Suprapubic skin (tissue), 3 donors: ENCODE results near the gene FAR2.

Source experiments
- CTCF ChIP-seq, 2 donors: fragments of 200-600 bp in 1 of 2; fragments of 450-650 bp in 1 of 2; sonication (generic) in 1 of 2; IDR thresholded peaks; one replicate each; pipeline ENCODE4 v1.5.1; 2016 to 2019; ENCODE audit warnings: antibody characterized with exemption in 2 of 2, mild to moderate bottlenecking in 1 of 2, moderate library complexity in 1 of 2
- POLR2A ChIP-seq, 2 donors: fragments of 450-650 bp; IDR thresholded peaks; one replicate each; pipeline ENCODE4 v1.6.1; 2017; ENCODE audit warnings: antibody characterized with exemption in 2 of 2, mild to moderate bottlenecking in 2 of 2, moderate library complexity in 2 of 2

DNA sequence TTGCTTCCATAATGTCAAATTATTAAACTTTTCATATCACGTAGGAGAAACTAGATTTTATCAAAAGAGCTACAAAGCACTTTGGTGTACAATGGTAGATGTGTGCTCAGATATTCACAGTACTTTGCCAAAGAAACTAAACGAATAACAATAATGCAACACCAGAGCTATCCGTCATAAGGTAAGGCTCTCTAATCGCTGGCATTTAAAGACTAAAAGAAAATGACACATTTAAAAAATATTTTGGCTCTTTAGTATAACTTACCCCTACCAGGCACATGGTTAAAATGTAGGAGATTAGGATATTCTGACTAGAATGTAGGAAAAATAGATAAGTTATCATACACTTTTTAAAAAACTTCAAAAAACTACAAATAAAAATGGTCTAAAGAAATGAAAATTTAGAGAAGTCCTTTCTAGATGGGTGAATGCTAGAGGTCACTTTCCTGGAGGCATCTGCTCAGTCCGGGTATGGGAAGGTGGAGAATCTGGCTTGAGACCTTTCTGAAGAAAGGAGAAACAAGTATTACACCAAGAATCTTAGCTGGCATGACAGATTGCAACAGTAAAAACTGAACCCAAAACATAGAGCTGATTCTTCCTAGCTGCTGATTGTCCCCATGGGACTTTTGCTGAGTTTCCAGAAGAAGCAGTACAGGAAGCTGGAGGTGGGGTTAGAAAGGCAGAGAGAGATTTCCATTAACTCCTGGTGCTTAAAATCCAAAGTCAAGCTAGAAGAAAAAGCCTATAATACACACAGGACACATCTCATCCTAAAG, 67.9 kb downstream of the FAR2 start:
- TF ChIP-seq CTCF (IDR thresholded peaks at IDR 0.05) (no peak), POLR2A (IDR thresholded peaks at IDR 0.05) (no peak)
